ENCODE data around the gene LTBP2.

LTBP2 gene

DNA sequence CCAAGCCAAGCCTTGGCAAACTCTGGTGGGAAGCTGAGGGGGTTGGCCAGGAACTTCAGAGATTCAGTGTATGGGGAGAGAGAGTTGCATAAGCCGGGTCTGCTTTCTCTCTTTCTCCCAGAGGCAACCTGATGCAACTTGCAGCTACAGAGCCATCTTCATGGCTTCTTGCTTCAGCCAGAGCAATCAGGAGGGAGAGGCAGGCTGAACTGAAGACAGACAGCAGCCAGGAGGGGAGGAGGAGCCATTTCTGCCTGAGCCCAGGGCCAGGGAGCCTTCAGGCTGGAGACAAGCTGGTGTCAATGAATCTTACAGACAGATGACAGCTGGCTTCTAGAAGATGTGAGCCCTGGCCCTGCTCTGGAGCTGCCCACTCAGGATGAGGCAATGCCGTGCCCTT is 137.7 kb downstream of the LTBP2 start:
- TF ChIP-seq, protein P1, sequence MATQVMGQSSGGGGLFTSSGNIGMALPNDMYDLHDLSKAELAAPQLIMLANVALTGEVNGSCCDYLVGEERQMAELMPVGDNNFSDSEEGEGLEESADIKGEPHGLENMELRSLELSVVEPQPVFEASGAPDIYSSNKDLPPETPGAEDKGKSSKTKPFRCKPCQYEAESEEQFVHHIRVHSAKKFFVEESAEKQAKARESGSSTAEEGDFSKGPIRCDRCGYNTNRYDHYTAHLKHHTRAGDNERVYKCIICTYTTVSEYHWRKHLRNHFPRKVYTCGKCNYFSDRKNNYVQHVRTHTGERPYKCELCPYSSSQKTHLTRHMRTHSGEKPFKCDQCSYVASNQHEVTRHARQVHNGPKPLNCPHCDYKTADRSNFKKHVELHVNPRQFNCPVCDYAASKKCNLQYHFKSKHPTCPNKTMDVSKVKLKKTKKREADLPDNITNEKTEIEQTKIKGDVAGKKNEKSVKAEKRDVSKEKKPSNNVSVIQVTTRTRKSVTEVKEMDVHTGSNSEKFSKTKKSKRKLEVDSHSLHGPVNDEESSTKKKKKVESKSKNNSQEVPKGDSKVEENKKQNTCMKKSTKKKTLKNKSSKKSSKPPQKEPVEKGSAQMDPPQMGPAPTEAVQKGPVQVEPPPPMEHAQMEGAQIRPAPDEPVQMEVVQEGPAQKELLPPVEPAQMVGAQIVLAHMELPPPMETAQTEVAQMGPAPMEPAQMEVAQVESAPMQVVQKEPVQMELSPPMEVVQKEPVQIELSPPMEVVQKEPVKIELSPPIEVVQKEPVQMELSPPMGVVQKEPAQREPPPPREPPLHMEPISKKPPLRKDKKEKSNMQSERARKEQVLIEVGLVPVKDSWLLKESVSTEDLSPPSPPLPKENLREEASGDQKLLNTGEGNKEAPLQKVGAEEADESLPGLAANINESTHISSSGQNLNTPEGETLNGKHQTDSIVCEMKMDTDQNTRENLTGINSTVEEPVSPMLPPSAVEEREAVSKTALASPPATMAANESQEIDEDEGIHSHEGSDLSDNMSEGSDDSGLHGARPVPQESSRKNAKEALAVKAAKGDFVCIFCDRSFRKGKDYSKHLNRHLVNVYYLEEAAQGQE (IDR thresholded peaks at IDR 0.05; ENCODE audit: low read depth): no peak
- no peak for TF ChIP-seq ZBTB7A (IDR thresholded peaks at IDR 0.05; ENCODE audit: low read depth)
- no peak for TF ChIP-seq CEBPB (IDR thresholded peaks at IDR 0.05)
- TF ChIP-seq NFIC (IDR thresholded peaks at IDR 0.05): no peak

DNA sequence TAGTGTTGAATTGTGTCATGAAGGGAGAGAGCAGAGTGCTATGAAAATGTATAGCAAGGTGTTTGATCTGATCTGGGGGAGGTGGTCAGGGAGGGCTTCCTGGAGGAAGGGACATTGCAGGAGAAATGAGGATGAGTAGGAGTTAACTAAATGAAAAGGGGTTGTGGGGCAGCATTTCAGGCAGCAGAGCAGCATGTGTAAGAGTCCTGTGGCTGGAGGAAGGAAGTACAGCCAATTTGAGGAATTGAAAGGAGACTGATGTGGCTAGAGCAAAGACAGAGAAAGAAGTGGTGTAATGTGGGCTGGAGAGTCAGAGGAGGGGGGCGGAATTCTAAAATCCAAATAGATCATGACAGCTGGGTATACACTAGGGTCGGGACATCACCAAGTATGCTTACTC is 139.4 kb downstream of the LTBP2 start:
- no peak for TF ChIP-seq ZBTB7A (IDR thresholded peaks at IDR 0.05; ENCODE audit: low read depth)
- TF ChIP-seq TEAD4 (IDR thresholded peaks at IDR 0.05): no peak
- TF ChIP-seq TCF12 (IDR thresholded peaks at IDR 0.05; ENCODE audit: low read depth): no peak
- TF ChIP-seq EP300 (IDR thresholded peaks at IDR 0.05; ENCODE audit: borderline replicate concordance): no peak
- TF ChIP-seq, protein P1 (IDR thresholded peaks at IDR 0.05; ENCODE audit: low read depth): no peak
- no peak for TF ChIP-seq EGR1 (IDR thresholded peaks at IDR 0.05)
- no peak for TF ChIP-seq TAF1 (IDR thresholded peaks at IDR 0.05; ENCODE audit: low read depth)

DNA sequence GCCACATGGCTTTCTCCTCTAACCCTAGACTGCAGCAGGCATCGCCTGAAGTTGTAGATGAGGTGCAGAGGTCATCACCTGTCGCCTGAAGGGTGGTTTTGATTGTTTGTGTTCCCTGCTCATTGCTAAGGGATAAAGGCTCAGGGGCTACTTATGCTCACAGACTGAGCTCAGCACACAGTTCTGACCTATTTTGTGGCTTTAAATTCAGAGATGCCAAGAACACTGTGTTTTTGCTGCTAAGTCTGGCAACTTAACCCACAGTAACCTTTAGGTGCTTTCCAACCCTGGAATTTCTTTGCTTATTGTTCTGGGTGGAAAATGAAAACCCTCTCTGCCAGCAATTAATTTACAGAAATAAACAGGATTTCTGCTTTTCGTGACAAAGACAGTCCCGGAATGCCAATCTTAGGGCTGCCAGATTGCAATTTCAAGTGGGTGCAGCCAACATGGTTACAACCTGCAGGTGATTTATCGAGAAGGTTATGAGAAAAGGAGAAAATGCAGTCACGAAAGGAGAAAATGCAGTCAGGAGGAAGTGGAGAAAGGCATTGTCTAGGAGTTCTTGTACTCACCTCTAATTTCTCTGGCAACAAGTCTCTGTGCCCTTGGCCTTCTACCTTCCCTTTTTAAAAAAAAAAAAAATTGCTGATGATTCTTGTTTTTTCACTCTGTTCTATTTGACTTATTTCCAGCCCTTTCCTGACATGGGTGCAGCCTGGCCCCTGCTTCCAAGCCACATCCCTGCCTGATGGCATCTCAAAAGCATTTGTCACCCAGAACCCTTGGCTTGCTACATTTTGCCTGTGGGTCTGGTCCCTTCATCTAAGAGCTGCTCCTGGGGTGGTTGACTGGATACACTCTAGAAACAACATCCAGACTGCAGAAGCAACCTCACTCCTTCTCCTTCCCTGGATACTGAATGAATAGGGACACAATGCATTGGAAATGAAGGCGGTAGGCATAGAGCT is 142.2 kb downstream of the LTBP2 start:
- TF ChIP-seq, protein P2, sequence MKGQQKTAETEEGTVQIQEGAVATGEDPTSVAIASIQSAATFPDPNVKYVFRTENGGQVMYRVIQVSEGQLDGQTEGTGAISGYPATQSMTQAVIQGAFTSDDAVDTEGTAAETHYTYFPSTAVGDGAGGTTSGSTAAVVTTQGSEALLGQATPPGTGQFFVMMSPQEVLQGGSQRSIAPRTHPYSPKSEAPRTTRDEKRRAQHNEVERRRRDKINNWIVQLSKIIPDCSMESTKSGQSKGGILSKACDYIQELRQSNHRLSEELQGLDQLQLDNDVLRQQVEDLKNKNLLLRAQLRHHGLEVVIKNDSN (IDR thresholded peaks at IDR 0.05): no peak
- TF ChIP-seq, protein P3, sequence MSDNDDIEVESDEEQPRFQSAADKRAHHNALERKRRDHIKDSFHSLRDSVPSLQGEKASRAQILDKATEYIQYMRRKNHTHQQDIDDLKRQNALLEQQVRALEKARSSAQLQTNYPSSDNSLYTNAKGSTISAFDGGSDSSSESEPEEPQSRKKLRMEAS (IDR thresholded peaks at IDR 0.05): no peak
- TF ChIP-seq NFIC (IDR thresholded peaks at IDR 0.05) (no peak), CEBPB (IDR thresholded peaks at IDR 0.05) (no peak), RAD21 (IDR thresholded peaks at IDR 0.05; ENCODE audit: low read depth) (no peak), FOXM1 (IDR thresholded peaks at IDR 0.05; ENCODE audit: borderline replicate concordance, low read depth) (no peak), EP300 (IDR thresholded peaks at IDR 0.05; ENCODE audit: borderline replicate concordance) (no peak), TEAD4 (IDR thresholded peaks at IDR 0.05) (no peak), TAF1 (IDR thresholded peaks at IDR 0.05; ENCODE audit: low read depth) (no peak), TCF12 (IDR thresholded peaks at IDR 0.05; ENCODE audit: low read depth) (no peak)

DNA sequence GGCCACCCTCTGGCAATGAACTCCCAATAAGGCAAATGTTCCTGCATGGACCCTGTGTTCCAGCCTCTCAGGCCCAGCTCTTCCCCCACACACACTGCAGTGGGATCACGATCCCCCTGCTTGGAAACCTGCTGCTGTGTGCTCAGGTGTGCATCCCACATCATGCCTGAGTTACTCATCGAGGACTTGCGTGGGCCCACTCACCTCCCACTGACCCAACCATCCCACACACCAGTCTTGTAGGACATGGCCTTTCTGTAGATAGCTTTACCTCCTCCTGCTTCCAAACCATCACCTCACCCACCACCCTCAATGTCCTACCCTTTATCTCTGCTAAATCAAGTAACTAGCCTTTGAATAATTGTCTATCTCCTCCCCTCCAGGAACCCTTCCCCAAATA is 143.5 kb downstream of the LTBP2 start:
- no peak for TF ChIP-seq CEBPB (IDR thresholded peaks at IDR 0.05)
- TF ChIP-seq, protein P1 (IDR thresholded peaks at IDR 0.05; ENCODE audit: low read depth): no peak
- no peak for TF ChIP-seq ZBTB7A (IDR thresholded peaks at IDR 0.05; ENCODE audit: low read depth)
- TF ChIP-seq, protein P3 (IDR thresholded peaks at IDR 0.05): no peak
- TF ChIP-seq RAD21 (IDR thresholded peaks at IDR 0.05; ENCODE audit: low read depth): no peak
- TF ChIP-seq TAF1 (IDR thresholded peaks at IDR 0.05; ENCODE audit: low read depth): no peak
- TF ChIP-seq FOXM1 (IDR thresholded peaks at IDR 0.05; ENCODE audit: borderline replicate concordance, low read depth): no peak
- no peak for TF ChIP-seq NFIC (IDR thresholded peaks at IDR 0.05)
- no peak for TF ChIP-seq CREB1 (IDR thresholded peaks at IDR 0.05; ENCODE audit: low read depth)
- TF ChIP-seq TEAD4 (IDR thresholded peaks at IDR 0.05): no peak
- no peak for TF ChIP-seq EGR1 (IDR thresholded peaks at IDR 0.05)
- TF ChIP-seq, protein P2 (IDR thresholded peaks at IDR 0.05): no peak
- TF ChIP-seq TCF12 (IDR thresholded peaks at IDR 0.05; ENCODE audit: low read depth): no peak
- TF ChIP-seq EP300 (IDR thresholded peaks at IDR 0.05; ENCODE audit: borderline replicate concordance): no peak
- no peak for TF ChIP-seq YY1 (IDR thresholded peaks at IDR 0.05; ENCODE audit: low read depth)
